Measurements from ENCODE around the gene NUDT1. TPM values are rescaled to one million over a fixed set of nuclear protein-coding genes. Genes with fewer than 3 reads are reported as not detected.

Gene NUDT1
- total RNA-seq, 1 donor from 2014 or later, result 12.8 TPM

- DNase-seq (ENCODE audit: extremely low spot score, unreplicated experiment), result no peak
- H3K4me1 Mint-ChIP-seq (ENCODE audit: unreplicated experiment), result peaks cover 18% of the 10 kb centered on the region
- no peaks in the 10 kb centered on the region for H3K9me3 Mint-ChIP-seq (ENCODE audit: unreplicated experiment)
- H3K27me3 Mint-ChIP-seq (ENCODE audit: unreplicated experiment), result no peaks in the 10 kb centered on the region
- TF ChIP-seq, protein P1, sequence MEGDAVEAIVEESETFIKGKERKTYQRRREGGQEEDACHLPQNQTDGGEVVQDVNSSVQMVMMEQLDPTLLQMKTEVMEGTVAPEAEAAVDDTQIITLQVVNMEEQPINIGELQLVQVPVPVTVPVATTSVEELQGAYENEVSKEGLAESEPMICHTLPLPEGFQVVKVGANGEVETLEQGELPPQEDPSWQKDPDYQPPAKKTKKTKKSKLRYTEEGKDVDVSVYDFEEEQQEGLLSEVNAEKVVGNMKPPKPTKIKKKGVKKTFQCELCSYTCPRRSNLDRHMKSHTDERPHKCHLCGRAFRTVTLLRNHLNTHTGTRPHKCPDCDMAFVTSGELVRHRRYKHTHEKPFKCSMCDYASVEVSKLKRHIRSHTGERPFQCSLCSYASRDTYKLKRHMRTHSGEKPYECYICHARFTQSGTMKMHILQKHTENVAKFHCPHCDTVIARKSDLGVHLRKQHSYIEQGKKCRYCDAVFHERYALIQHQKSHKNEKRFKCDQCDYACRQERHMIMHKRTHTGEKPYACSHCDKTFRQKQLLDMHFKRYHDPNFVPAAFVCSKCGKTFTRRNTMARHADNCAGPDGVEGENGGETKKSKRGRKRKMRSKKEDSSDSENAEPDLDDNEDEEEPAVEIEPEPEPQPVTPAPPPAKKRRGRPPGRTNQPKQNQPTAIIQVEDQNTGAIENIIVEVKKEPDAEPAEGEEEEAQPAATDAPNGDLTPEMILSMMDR (IDR thresholded peaks at IDR 0.05), result no peak
- no peak overlapping the region for H3K27ac Mint-ChIP-seq (ENCODE audit: unreplicated experiment)
- H3K36me3 Mint-ChIP-seq (ENCODE audit: unreplicated experiment), result peaks cover 23% of the 10 kb centered on the region
- no peak overlapping the region for H3K4me3 Mint-ChIP-seq (ENCODE audit: unreplicated experiment)
Observed at GRCh38 chr7:2199956-2200583, 42.0 kb upstream of the NUDT1 start.

- Mint-ChIP-seq H3K4me3 (ENCODE audit: unreplicated experiment) (no peak overlapping the region), H3K9me3 (ENCODE audit: unreplicated experiment) (no peaks in the 10 kb centered on the region), H3K27ac (ENCODE audit: unreplicated experiment) (no peak overlapping the region), H3K27me3 (ENCODE audit: unreplicated experiment) (no peaks in the 10 kb centered on the region), H3K36me3 (ENCODE audit: unreplicated experiment) (peaks cover 23% of the 10 kb centered on the region), H3K4me1 (ENCODE audit: unreplicated experiment) (peaks cover 23% of the 10 kb centered on the region)
- DNase-seq (ENCODE audit: extremely low spot score, unreplicated experiment), result no peak
- TF ChIP-seq, protein P1 (IDR thresholded peaks at IDR 0.05), result no peak
Observed at GRCh38 chr7:2200584-2200980, 41.4 kb upstream of the NUDT1 start.

- TF ChIP-seq, protein P1 (IDR thresholded peaks at IDR 0.05), result no peak
- Mint-ChIP-seq H3K9me3 (ENCODE audit: unreplicated experiment) (no peaks in the 10 kb centered on the region), H3K4me1 (ENCODE audit: unreplicated experiment) (peaks cover 24% of the 10 kb centered on the region), H3K27ac (ENCODE audit: unreplicated experiment) (no peak overlapping the region), H3K27me3 (ENCODE audit: unreplicated experiment) (no peaks in the 10 kb centered on the region), H3K36me3 (ENCODE audit: unreplicated experiment) (peaks cover 20% of the 10 kb centered on the region), H3K4me3 (ENCODE audit: unreplicated experiment) (no peak overlapping the region)
- no peak for DNase-seq (ENCODE audit: extremely low spot score, unreplicated experiment)
Observed at GRCh38 chr7:2201128-2201527, 40.9 kb upstream of the NUDT1 start.

GRCh38 chr7:2201686-2202360 lies 40.2 kb upstream of the NUDT1 start:
- Mint-ChIP-seq H3K27ac (ENCODE audit: unreplicated experiment) (no peak overlapping the region), H3K4me1 (ENCODE audit: unreplicated experiment) (peaks cover 24% of the 10 kb centered on the region), H3K27me3 (ENCODE audit: unreplicated experiment) (no peaks in the 10 kb centered on the region), H3K4me3 (ENCODE audit: unreplicated experiment) (no peak overlapping the region), H3K9me3 (ENCODE audit: unreplicated experiment) (no peaks in the 10 kb centered on the region), H3K36me3 (ENCODE audit: unreplicated experiment) (peaks cover 20% of the 10 kb centered on the region)
- no peak for DNase-seq (ENCODE audit: extremely low spot score, unreplicated experiment)
- TF ChIP-seq, protein P1 (IDR thresholded peaks at IDR 0.05), result no peak

GRCh38 chr7:2202361-2202761 lies 39.7 kb upstream of the NUDT1 start:
- Mint-ChIP-seq H3K9me3 (ENCODE audit: unreplicated experiment) (no peaks in the 10 kb centered on the region), H3K36me3 (ENCODE audit: unreplicated experiment) (peaks cover 20% of the 10 kb centered on the region), H3K27ac (ENCODE audit: unreplicated experiment) (no peak overlapping the region), H3K4me3 (ENCODE audit: unreplicated experiment) (no peak overlapping the region), H3K4me1 (ENCODE audit: unreplicated experiment) (peaks cover 24% of the 10 kb centered on the region), H3K27me3 (ENCODE audit: unreplicated experiment) (no peaks in the 10 kb centered on the region)
- TF ChIP-seq, protein P1 (IDR thresholded peaks at IDR 0.05), result no peak
- DNase-seq (ENCODE audit: extremely low spot score, unreplicated experiment), result no peak

Data from osteocyte (in vitro differentiated cells).